Osteoblast (primary cell): Measurements from ENCODE around the gene DAPK1. TPM values are rescaled to one million over a fixed set of nuclear protein-coding genes. Genes with fewer than 3 reads are reported as not detected.
A peak's percentile ranks its signal among the peaks of the same experiment; 100 is the strongest.

Experiments
- DNase-seq: peaks from one replicate; pipeline ENCODE4 v3.0.0; 2011; ENCODE audit warnings: low spot score, mixed read lengths; ENCODE audit not compliant: insufficient read length; ENCODE audit errors: missing footprints
- H2AFZ ChIP-seq: 2 replicates; pipeline ENCODE4 v1.6.0; 2011; ENCODE audit warnings: mild to moderate bottlenecking, low read length
- H3K27ac ChIP-seq: 2 replicates; pipeline ENCODE4 v1.5.1; 2011; ENCODE audit warnings: mild to moderate bottlenecking, low read depth, low read length, moderate library complexity
- H3K27me3 ChIP-seq: 2 replicates; pipeline ENCODE4 v1.6.0; 2012; ENCODE audit warnings: mild to moderate bottlenecking, control low read depth, inconsistent platforms, low read length, moderate library complexity; ENCODE audit not compliant: insufficient read depth
- H3K36me3 ChIP-seq: 2 replicates; pipeline ENCODE4 v1.5.1; 2011; ENCODE audit warnings: mild to moderate bottlenecking, low read length, control low read depth, moderate library complexity; ENCODE audit not compliant: insufficient read depth
- H3K4me1 ChIP-seq: 2 replicates; pipeline ENCODE4 v1.5.1; 2011; ENCODE audit warnings: mild to moderate bottlenecking, low read length, control low read depth, moderate library complexity; ENCODE audit not compliant: insufficient read depth
- H3K4me2 ChIP-seq: 2 replicates; pipeline ENCODE4 v1.6.0; 2011; ENCODE audit warnings: mild to moderate bottlenecking, low read length; ENCODE audit not compliant: insufficient read depth
- H3K4me3 ChIP-seq: fragments of 200-600 bp; sonication (generic); 3 replicates; pipeline ENCODE4 v1.5.1; 2012; ENCODE audit warnings: mild to moderate bottlenecking, low read length, inconsistent platforms; ENCODE audit not compliant: insufficient read depth
- H3K79me2 ChIP-seq: 2 replicates; pipeline ENCODE4 v1.6.0; 2012; ENCODE audit warnings: mild to moderate bottlenecking, low read length, control low read depth, inconsistent platforms; ENCODE audit not compliant: insufficient read depth
- H3K9me3 ChIP-seq: 2 replicates; pipeline ENCODE4 v1.5.1; 2011; ENCODE audit warnings: low read depth, low read length, control low read depth
- H4K20me1 ChIP-seq: 2 replicates; pipeline ENCODE4 v1.6.0; 2012; ENCODE audit warnings: mild to moderate bottlenecking, low read length, control low read depth; ENCODE audit not compliant: insufficient read depth
- total RNA-seq: library from RNA; depleted of rRNA; stranded (reverse); fragments of >200 nt; gene quantifications from 2 replicates; pipeline ENCODE4 v1.2.3, GENCODE V29; 2012
- TF ChIP-seq, protein P1 (sequence below): IDR thresholded peaks from 2 replicates; pipeline ENCODE4 v1.5.1; 2011; ENCODE audit warnings: mild to moderate bottlenecking, low read depth, low read length, moderate library complexity; ENCODE audit errors: extremely low read depth

The DAPK1 gene
- total RNA-seq, 1 donor = 55.4 TPM

- Histone ChIP-seq H3K4me3 (no peak overlapping the region), H3K9me3 (no peaks in the 10 kb centered on the region), H3K4me2 (no peak overlapping the region), H3K79me2 (no peaks in the 10 kb centered on the region), H3K27ac (no peak overlapping the region), H3K4me1 (no peaks in the 10 kb centered on the region), H2AFZ (no peak overlapping the region), H3K36me3 (no peaks in the 10 kb centered on the region), H4K20me1 (no peaks in the 10 kb centered on the region), H3K27me3 (peaks cover 3% of the 10 kb centered on the region)
- DNase-seq = peak; percentile 89
- TF ChIP-seq, protein P1, sequence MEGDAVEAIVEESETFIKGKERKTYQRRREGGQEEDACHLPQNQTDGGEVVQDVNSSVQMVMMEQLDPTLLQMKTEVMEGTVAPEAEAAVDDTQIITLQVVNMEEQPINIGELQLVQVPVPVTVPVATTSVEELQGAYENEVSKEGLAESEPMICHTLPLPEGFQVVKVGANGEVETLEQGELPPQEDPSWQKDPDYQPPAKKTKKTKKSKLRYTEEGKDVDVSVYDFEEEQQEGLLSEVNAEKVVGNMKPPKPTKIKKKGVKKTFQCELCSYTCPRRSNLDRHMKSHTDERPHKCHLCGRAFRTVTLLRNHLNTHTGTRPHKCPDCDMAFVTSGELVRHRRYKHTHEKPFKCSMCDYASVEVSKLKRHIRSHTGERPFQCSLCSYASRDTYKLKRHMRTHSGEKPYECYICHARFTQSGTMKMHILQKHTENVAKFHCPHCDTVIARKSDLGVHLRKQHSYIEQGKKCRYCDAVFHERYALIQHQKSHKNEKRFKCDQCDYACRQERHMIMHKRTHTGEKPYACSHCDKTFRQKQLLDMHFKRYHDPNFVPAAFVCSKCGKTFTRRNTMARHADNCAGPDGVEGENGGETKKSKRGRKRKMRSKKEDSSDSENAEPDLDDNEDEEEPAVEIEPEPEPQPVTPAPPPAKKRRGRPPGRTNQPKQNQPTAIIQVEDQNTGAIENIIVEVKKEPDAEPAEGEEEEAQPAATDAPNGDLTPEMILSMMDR = no peak
Measured at GRCh38 chr9:87564111-87564510, 66.4 kb downstream of the DAPK1 start.

- no peak overlapping the region for H3K4me2 ChIP-seq
- peaks cover 3% of the 10 kb centered on the region for H3K27me3 ChIP-seq
Measured at GRCh38 chr9:87564791-87565241, 67.1 kb downstream of the DAPK1 start.

DNA sequence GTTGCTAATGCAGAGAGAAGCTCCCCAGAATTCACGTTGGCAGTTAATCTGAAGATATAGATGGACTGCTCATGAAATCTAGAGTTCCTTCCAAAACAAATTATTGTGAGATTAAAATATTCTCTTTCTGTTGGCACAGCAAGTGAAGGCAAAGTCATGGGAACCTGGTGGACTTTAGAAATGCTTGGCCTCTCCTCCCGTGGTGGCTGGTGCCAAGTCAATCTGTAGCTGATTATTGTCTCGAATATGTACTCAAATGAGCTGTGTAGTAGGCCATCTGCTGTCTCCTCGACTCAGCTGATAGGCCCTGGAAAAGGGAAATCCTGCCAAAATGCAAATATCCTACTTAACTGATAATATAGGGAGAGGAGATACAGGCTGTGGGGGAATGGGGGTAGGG lies 69.3 kb downstream of the DAPK1 start:
- no peak overlapping the region for H3K4me2 ChIP-seq
- H4K20me1 ChIP-seq = no peaks in the 10 kb centered on the region
- no peaks in the 10 kb centered on the region for H3K4me1 ChIP-seq
- H3K36me3 ChIP-seq = no peaks in the 10 kb centered on the region
- no peak overlapping the region for H2AFZ ChIP-seq
- TF ChIP-seq, protein P1 = no peak
- no peak overlapping the region for H3K4me3 ChIP-seq
- H3K79me2 ChIP-seq = no peaks in the 10 kb centered on the region
- no peak for DNase-seq
- H3K27ac ChIP-seq = no peak overlapping the region
- peaks cover 3% of the 10 kb centered on the region for H3K27me3 ChIP-seq
- H3K9me3 ChIP-seq = no peaks in the 10 kb centered on the region

More at GRCh38 chr9:87564791-87565241, 67.1 kb downstream of the DAPK1 start:
- no peak overlapping the region for H2AFZ ChIP-seq
- no peak overlapping the region for H3K27ac ChIP-seq
- no peak for DNase-seq
- no peaks in the 10 kb centered on the region for H4K20me1 ChIP-seq
- TF ChIP-seq, protein P1 = no peak
- H3K4me3 ChIP-seq = no peak overlapping the region
- H3K36me3 ChIP-seq = no peaks in the 10 kb centered on the region
- H3K9me3 ChIP-seq = no peaks in the 10 kb centered on the region
- H3K79me2 ChIP-seq = no peaks in the 10 kb centered on the region
- no peaks in the 10 kb centered on the region for H3K4me1 ChIP-seq

DNA sequence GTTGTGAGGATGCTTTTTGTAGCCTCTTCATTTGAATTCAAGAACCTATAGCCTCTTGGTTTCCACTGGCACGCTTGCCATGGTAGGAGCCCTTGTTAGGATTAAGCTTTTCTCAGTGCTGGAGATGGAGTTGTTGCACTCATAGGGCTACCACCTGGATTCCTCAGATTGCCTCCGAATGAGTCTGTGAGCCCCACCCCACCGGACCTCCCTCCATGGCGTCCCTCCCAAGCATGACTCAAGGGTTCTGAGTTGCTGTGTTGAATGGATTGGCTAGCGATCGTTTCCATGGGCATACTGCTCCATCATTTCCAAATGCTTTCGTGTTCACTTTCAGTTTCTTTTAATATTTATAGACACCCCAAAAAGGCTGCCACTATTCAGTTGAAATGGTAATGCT lies 69.9 kb downstream of the DAPK1 start:
- Histone ChIP-seq H4K20me1 (no peaks in the 10 kb centered on the region), H3K27me3 (peaks cover 3% of the 10 kb centered on the region), H3K4me1 (no peaks in the 10 kb centered on the region), H3K79me2 (no peaks in the 10 kb centered on the region), H3K36me3 (no peaks in the 10 kb centered on the region), H2AFZ (no peak overlapping the region), H3K27ac (no peak overlapping the region), H3K4me3 (no peak overlapping the region), H3K4me2 (no peak overlapping the region), H3K9me3 (no peaks in the 10 kb centered on the region)
- peak; percentile 78 for DNase-seq
- TF ChIP-seq, protein P1 = no peak
